Posterior cingulate gyrus (tissue), 11 donors: ENCODE results near the gene IFFO2.

Source experiments
- DNase-seq, 10 donors: peaks; one replicate each; pipeline versions ENCODE4 v3.0.0 to v3.0.0-alpha.2; 2020 to 2021; ENCODE audit warnings: mixed read lengths in 3 of 10
- intact Hi-C: fragments of 100-400 bp; cut with DNase I; formaldehyde crosslinking; loops from one replicate; pipeline ENCODE4 v1.15.1; 2023

Gene IFFO2

DNA sequence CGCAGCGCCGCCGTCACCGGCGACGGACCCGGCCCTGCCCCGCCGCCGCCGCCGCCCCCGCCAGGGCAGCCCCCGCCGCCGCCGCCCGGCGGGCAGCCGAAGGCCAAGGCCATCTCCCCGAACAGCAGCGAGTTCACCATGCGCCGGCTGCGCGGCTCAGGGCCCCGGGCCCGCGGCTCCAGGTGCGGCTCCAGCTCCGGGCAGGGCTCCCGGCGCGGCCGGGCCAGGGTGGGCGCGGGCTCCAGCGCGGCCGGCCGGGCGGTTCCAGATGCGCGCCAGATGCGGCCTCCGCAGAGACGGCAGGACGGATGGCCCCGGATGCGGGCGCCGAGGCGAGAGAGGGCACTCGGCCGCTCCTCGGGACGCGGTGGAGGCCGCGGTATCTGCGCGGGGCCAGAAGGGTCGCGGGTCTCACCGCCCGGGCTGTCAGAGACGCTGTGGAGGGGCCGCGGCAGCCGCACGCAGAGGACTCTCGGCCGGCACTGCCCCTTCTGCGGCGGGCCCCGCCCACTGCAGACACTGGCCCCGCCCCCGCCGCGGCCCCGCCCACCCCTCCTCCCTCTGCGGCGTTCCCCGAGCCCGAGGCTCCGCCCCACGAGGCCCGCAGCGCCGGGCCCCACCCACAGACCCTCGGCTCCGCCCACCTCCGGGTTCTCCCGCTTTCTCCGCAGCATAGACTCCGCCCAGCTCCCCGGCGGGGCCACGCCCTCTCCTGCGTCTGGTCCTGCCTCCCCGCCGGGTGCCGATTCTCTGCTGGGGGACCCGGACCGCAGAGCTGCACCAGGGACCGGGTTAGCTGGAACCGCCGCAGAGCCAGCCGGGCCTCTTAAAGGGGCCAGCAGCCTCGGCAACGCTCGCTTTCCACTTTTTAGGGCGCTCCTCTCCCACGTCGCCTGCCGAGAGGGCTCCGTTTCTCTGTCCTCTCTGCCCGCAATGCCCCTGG, at the start of gene IFFO2:
Gene IFFO2 (minus strand): TSS at position 484 of the 943 bp plus-strand sequence. CDS start 344 bp downstream, at position 140.
- DNase-seq: peak; percentile 97 to 100 (median 99)
- intact Hi-C loops: loop anchor here (5.0 kb wide), 1 partner anchor 34 kb away; no protein-coding TSS in a partner anchor

- intact Hi-C loops: no loop called here
- no peak for DNase-seq
Measured at GRCh38 chr1:19006000-19006399, 49.5 kb upstream of the IFFO2 start.

GRCh38 chr1:19003371-19004290, 47.2 kb upstream of the IFFO2 start:
- intact Hi-C loops: no loop called here
- no peak for DNase-seq

DNA sequence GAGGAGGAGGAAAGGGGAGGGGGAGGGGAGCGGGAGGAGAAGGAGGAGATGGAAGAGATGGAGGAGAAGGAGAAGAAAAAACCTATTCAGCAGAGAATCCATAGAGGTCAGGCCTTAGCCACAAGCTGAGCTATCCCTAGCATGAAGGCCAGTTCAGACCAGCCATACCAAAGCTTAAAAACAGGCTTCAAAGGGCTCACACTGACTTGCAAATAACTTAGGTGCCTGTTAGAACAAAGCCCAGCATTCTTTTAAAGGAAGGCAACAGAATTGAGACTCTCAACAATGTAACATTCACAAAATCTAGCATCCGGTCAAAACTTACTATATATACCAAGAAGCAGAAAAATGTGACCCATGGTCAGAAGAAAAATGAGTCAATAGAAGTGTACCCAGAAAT, 43.6 kb upstream of the IFFO2 start:
- no peak for DNase-seq
- intact Hi-C loops: no loop called here

GRCh38 chr1:18999359-18999758, 42.9 kb upstream of the IFFO2 start:
- no peak for DNase-seq

DNA sequence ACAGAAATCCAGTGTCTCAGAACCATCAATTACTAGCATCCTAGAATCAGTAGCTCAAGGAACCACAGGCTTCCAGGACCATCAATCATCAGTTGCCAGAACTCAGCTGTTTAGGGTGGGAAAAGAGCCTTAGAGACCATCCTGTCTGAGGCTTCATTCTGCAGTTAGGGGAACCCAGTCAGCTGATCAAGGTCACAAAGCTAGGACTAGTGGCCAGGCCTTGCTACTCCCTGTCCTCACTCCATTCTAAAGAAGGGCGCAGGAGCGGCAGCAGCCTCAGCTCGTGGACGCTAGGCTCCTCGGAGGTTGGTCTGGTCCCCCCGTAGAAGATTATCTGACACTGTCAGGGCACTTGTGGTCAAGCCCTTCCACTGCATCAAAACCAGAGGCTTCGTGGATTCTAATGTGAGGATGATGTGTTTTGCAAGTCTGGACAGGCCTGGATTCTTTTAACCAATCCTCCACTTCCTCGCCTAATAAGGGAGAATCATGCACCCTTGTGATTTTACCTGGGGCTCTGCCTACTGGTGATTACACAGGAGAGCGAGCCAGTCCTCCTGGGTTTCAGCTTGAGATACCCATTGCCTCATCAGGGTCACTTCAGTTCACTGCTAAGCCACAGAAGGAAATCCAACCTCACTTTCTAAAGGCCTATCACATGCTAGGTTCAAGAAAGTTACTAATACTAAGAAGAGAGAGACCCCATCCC, 41.7 kb upstream of the IFFO2 start:
- DNase-seq: no peak
- intact Hi-C loops: no loop called here

More at GRCh38 chr1:18999359-18999758, 42.9 kb upstream of the IFFO2 start:
- intact Hi-C loops: no loop called here

GRCh38 chr1:18997508-18997907, 41.0 kb upstream of the IFFO2 start:
- DNase-seq: peak; percentile 43 to 96 (median 71)
- intact Hi-C loops: no loop called here

GRCh38 chr1:18996548-18997177, 40.2 kb upstream of the IFFO2 start:
- intact Hi-C loops: no loop called here
- no peak for DNase-seq

GRCh38 chr1:18994381-18994780, 37.9 kb upstream of the IFFO2 start:
- intact Hi-C loops: no loop called here
- DNase-seq: no peak

GRCh38 chr1:18992646-18993045, 36.2 kb upstream of the IFFO2 start:
- intact Hi-C loops: no loop called here

GRCh38 chr1:18991585-18991984, 35.1 kb upstream of the IFFO2 start:
- no peak for DNase-seq
- intact Hi-C loops: no loop called here

More at GRCh38 chr1:18992646-18993045, 36.2 kb upstream of the IFFO2 start:
- DNase-seq: no peak

DNA sequence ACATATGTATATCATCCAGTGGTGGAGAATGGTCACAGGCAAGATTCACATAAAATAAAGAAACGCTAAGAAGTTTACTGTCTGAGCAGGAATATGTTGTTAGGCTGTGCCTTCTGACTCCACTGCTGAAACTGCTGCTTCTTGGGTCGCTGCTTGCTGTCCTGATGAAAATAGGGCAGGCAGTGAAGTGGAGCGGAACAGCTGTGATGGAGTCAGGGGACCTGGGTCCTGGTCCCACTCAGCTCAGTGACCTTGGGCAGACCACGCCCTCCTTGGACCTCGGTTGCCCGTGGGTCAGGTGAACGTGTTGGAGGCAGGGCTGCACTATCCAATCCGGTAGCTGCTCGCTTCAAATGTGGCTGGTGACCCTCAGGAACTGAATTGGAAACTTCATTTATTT, 33.4 kb upstream of the IFFO2 start:
- intact Hi-C loops: no loop called here
- no peak for DNase-seq

DNA sequence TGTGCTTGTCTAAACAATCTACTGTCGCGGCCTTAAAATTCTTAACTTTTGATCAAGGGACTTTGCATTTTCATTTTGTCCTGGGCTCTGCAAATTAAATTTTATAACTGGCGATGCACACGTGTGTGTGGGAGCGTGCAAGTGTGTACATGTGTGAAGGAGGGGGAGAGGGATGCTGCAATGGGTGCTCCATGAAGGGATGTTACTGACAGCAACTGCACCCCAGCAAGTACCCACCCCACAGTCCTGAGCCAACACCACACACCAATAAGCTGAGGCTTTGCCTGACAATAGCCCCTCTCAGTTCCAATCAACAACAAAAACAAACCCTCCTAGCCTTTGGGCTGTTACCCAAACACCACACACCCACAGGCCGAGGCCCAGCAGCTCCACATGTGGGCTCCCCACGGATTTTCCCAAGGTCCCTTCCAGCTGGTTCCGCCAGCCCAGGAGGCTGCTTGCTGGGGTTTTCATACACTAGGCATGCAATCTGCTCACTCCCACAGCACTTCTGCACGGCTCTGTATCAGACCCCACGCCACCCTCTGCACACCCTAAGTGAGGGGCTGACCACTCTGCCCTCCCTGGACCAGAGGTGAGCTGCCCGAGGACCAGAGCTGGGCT, 32.8 kb upstream of the IFFO2 start:
- DNase-seq: no peak
- intact Hi-C loops: no loop called here

DNA sequence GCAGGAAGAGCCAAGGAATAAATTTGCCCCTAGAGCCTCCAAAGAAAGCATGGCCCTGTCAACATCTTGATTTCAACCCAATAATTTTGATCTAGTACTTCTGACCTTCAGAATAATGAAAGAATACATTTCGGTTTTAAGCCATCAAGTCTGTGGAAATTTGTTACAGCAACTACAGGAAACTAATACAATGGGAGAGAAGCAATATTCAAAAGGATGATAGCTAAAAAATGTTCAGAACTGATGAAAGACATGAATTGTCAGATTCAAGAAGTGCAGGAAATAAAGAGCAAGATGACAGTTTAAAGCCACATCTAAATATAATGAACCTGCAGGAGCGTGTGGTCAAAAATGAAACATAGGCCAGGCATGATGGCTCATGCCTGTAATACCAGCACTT, 24.8 kb upstream of the IFFO2 start:
- DNase-seq: no peak
- intact Hi-C loops: no loop called here

GRCh38 chr1:18978706-18979105, 22.2 kb upstream of the IFFO2 start:
- no peak for DNase-seq
- intact Hi-C loops: no loop called here

DNA sequence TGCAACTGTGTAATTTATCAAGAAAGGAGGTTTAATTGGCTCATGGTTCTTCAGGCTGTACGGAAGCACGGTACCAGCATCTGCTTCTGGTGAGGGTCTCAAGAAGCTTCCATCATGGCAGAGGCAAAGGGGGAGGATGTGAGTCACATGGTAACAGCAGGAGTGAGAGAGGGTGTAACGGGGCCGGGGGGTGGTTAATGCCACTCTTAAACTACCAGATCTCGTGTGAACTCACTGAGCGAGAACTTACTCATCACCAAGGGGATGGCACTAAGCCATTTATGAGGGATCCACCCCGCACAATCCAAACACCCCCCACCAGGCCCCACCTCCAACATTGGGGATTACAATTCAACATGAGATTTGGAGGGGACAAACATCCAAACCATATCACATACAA, 21.0 kb upstream of the IFFO2 start:
- intact Hi-C loops: no loop called here
- DNase-seq: no peak

DNA sequence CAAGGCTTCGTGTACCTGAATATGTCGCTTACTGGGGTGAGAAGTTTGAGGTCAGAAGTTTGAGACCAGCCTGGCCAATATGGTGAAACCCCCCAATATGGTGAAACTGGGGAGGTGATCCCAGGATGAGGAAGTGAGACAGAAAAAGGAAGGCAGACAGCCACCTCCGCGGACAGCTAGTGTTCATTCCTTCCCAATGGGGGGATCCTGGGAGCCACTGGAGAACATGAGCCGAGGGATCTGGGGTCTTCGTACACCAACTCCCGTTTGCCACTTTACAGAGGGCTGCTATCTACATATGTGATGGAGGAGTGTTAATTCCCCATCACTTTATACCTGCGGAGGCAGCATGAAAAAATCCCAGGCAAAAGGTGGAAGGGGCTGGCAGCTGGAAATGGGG, 19.6 kb upstream of the IFFO2 start:
- DNase-seq: no peak
- intact Hi-C loops: no loop called here

DNA sequence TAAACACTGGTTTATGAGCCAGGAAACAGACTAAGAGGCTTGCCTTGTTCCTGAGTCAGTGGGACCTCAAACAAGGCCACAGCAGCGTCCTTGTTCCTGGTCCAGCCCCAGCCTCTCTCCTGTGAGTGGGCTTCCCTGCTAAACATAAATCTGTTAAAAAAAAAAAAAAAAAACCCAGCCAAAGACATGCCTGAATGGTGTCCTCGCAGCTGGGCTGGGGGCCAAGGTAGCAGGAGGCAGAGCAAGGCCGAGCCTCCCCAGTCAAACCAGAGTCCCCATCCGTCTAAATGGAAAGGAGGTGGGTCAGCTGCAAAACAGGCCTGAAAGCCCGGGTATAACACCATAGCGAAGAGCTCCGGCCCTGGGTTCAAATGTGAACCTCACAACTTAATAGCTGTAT, 18.1 kb upstream of the IFFO2 start:
- intact Hi-C loops: loop anchor here (5.0 kb wide), 1 partner anchor 62 kb away; no protein-coding TSS in a partner anchor

GRCh38 chr1:18974005-18974404, 17.5 kb upstream of the IFFO2 start:
- intact Hi-C loops: loop anchor here (5.0 kb wide), 1 partner anchor 62 kb away; no protein-coding TSS in a partner anchor
- no peak for DNase-seq

More for the DNA sequence above, 18.1 kb upstream of the IFFO2 start:
- no peak for DNase-seq
